Stimulated activated CD4-positive, alpha-beta T cell treated with anti-CD3 and anti-CD28 coated beads, Interleukin-12 subunit alpha, Interleukin-12 subunit beta, amount 100 ng/mL, for 24 hours (primary cell): ENCODE results near the gene ZCCHC14.

Experiments
- DNase-seq, 2 experiments: peaks; one replicate each; pipeline ENCODE4 v3.0.0-alpha.2; 2020; ENCODE audit warnings: low read depth in 2 of 2

The ZCCHC14 gene

DNA sequence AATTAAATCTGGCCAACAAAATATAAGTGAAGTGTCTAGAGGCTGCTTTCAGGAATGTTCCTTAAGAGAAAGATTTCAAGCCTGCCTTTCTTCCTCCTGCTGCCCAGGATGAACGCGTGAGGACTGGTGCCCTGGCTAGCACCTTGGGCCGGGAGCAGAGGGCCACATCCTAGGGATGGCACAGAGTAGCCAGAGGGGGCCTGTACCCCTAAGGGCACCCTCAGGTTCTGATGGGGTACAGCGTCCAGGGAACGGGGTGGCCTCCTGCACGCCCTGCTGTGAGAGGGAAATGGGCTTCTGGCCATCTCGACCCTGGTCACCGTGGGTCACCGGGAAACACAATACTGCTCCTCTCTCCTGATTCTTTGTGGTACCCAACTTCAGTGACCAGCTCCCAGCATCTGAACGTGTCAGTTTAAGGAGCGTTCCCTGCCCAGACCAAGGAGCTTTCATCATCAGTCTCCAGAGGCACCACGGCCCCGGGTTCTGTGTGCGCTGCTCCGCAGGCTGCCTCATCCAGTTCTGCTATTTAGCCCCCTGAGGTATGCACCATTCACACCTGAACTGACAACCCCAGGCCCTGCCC is 60.4 kb downstream of the ZCCHC14 start:
- no peak for DNase-seq

GRCh38 chr16:87431926-87432325 is 60.9 kb downstream of the ZCCHC14 start:
- DNase-seq = no peak

DNA sequence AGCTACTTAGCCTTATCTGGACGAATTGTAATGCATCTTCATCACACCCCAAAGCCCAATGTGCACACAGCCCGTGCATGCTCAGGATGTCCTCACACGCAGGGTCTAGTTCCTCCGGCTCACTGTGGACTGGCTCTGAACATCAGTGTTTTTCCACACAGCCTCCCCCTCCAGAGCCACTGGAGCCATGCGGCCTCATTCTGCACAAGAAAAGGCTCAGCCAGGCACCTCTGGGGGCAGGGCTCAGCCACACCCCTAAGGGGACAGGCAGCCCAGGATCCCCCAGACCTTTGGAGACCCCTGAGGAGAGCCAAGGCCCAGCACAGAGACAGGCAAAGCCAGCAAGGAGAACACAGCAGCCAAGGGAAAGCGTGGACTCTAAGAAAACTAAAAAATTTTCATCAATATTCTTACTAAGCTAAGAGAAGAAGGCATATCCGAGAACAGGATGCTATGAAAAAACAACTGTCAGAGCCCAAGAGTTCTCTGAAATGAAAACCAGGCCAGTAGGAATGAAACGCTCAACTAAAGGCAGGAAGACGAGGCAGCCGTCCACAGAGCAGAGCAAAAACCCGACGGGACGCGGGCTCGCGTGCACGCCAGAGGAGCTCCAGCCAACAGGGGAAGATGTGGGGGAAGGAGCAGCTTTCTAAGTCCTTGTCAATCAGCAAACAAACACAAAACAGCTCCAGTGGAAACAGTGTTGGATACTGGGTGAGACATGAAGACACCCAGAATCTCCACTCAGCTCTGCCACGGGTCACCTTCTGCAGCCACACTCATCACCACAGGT is 66.2 kb downstream of the ZCCHC14 start:
- no peak for DNase-seq

- DNase-seq = no peak
These were observed 66.9 kb downstream of the ZCCHC14 start for GRCh38 chr16:87425941-87426340.

GRCh38 chr16:87424266-87424665 is 68.6 kb downstream of the ZCCHC14 start:
- no peak for DNase-seq

DNA sequence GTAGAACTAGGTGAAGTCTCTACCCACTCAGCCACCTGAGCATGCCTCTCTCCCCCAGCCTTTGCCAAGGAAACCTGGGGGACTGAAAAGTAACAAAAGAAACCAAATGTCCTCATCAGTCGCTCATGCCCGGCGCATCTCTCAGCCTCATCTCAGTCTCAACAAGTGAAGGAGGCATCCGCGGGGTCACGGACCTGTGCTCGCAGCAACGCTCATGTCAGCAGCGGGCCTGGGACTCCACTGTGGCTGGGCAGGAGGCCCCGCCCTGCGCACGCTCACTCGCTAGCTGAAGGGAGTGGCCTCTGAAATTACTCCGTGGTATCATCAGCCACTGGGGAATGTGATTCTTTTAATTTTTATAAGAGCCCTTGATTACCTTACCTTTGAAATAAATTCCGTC is 69.4 kb downstream of the ZCCHC14 start:
- no peak for DNase-seq

GRCh38 chr16:87422106-87422505 is 70.7 kb downstream of the ZCCHC14 start:
- no peak for DNase-seq

DNA sequence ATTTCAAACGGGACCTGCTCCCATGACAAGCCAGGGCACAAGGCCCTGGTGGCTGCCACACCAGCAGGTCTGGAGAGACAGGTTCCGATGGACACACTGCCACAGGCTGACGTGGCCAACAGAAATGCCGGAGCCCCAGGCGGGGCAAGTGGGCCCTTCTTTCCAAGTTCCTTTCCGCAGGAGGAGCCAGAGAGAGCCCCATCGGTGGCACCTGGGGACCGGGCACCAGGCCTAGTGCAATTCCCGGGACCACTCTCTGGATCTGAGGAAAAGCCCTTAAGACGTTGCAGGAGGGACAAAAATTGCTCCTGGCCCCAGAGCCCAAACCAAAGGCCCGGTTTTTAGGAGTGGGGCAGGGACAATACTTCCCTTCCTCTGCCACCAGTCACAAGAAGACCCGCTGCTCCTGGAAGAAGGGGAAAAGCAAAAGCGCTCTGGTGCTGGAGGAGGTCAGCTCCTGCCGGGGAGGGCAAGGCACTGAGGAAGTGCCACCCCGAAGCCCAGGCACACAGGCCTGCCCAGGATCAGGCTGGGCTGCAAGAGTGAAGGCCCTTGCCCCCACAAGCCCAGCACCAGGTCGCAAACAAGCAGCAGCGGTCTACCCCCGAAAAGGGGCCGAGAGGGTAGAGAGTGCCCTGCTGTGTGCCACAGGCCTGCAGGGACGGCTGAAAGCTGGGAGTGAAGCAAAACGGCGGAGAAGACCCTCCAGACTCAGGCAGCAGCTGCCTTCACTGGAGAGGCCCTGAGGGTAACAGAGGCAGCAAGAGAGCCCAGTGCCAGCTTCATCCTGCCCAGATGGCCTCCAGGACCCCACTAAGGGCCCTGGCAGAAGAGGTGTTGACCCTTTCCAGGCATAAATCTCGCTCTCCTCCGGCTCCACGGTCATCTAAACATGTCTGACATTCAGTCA is 71.6 kb downstream of the ZCCHC14 start:
- no peak for DNase-seq

DNA sequence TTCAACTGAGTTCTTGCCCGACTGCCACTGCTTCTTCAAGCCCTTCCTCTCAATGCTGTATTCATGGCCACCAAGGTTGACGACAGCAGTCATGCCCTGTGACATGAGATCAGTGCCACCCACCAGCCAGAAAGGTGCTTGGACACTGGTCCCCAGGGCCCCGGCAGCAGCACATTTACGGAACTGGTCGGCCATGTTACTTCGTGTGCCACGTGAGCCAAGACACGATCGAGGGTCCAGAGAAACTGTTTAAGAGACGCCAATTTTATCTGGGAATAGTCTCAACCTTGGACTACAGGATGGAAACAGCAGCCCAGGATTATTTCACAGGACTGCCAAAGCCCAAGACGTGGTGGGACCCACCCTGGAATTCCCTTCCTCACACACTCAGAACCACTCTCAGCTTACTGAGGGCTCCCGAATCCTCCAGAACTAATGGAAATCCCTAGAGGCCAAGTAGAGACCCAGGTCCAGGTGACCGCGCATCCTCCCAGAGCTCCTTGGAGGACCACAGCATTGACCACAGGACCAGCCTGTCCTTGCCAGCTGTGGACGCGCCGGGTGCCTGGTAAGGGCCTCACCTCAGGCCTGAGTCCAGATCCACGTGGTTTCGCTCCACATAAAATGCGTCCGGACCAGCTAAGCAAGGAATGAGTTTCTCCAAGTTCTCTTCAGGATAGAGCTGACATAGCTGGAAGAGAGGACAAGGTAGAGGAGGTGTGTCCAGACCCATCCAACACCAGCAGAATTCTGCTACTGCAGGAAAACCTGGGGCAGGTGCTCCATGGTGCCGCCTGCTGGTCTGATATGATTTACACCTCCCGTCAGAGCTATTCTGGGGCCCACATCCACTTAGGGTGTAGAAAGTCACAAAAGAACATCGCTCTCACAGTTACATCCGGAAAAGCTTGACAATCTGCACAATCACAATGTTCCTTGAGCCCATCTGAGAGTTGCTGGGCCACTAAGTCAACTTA is 72.5 kb downstream of the ZCCHC14 start:
- no peak for DNase-seq

- no peak for DNase-seq
These were observed 74.2 kb downstream of the ZCCHC14 start for GRCh38 chr16:87418644-87419043.

GRCh38 chr16:87418216-87418615 is 74.6 kb downstream of the ZCCHC14 start:
- DNase-seq = no peak

DNA sequence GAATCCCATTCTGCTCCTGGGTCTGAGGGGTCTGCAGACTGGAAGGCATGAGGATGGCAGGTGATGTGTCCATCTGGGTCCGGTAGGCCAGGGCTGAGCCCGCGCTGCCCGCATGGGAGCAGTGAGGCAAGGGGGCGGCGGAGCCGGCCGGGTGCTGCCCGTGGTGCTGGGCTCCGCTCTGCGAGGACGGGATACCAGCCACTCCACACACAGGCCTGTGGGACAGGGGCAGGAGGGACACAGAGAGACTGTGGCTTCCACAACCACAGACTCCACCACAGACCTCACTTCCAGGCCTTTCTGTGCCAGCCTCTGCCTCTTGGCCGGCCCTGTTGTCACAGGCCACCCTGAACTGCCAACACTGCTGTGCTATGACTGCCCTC is 75.3 kb downstream of the ZCCHC14 start:
- DNase-seq = no peak

GRCh38 chr16:87416826-87417527 is 75.8 kb downstream of the ZCCHC14 start:
- DNase-seq = no peak

- DNase-seq = no peak
These were observed 77.4 kb downstream of the ZCCHC14 start for GRCh38 chr16:87415441-87415840.

- no peak for DNase-seq
These were observed 78.6 kb downstream of the ZCCHC14 start for GRCh38 chr16:87414251-87414680.

DNA sequence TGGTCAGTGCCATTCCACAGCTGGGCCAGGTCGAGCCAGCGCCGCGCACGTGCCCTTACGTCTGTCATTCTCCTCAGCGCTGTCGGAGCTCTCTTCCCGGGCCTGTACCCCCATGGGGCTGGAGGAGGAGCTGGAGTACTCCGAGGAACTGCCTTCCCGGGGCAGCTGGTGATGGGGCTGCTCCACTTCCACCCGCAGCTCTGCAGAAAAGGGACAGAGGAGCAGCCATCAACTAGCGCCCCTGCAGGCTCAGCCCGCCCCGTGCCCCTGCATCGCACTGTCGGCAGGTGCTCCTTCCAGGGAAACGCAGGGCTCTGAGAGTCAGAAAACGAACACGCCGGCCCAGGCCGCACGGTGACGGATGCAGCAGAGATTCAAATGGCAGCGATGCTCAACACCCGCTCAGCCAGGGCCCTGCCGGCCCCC is 79.8 kb downstream of the ZCCHC14 start:
- DNase-seq = no peak

DNA sequence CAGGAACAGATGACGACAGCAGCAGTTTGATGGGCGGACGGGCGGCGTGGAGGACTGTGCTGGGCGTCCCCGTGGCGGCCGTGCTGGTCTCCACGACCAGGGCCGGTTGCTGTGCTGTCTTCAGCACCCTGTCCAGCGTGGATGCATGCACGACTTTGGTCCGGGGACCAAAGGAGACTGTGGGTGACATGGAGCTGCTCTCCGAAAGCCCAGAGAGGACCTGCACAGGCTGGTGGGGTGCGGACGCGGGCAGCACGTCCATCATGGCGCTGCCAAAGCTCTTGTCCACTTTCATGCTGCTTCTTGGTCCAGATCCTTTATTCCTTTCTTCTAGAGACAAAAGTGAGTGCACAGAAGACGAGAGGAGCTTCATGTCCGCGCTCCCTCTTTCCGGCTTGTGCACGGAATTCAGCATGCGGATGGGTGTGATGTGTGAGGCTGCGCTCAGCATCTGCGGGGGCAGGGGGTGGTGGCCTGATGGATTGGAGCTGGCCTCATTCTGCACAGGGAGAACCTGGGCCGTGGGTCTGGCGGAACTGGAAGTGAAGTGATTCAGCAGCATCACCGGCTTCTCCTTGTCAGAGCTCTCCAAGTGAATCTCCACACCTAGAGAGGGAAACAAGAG is 80.3 kb downstream of the ZCCHC14 start:
- DNase-seq = no peak

- no peak for DNase-seq
These were observed 81.2 kb downstream of the ZCCHC14 start for GRCh38 chr16:87411375-87412271.

DNA sequence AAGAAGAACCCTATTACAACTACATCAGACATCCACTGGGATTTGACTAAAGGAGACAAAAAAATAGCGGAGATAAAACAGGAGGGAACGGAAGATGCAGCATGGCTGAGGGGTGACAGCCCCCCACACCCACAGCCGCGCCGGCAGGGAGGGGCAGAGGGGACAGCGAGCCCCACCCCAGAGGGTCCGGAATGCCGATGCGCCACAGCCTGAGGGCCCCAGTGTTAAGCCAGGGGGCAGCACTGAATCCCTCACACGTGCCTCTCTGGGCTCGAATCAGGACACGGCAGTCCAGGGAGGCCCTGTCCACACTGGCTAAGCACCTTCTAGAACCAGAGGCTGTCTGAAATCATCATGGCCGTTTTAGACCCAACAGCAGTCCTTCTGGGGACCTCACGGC is 81.9 kb downstream of the ZCCHC14 start:
- DNase-seq = no peak
